GM18951 (cell line): Measurements from ENCODE around the gene IFT80.

Experiments used
- POLR2A ChIP-seq: IDR thresholded peaks from 4 replicates; pipeline ENCODE4 v1.6.1; 2011; ENCODE audit warnings: mild to moderate bottlenecking; ENCODE audit not compliant: insufficient read length, insufficient read depth; ENCODE audit errors: extremely low read depth
- in situ Hi-C: fragments of 300-500 bp; cut with MboI; formaldehyde crosslinking; loops from one replicate; pipeline ENCODE4 v1.12.0; 2022; ENCODE audit warnings: low sequenced_read_pairs, mixed read lengths, inconsistent platforms; ENCODE audit not compliant: unreplicated experiment

Gene IFT80

DNA sequence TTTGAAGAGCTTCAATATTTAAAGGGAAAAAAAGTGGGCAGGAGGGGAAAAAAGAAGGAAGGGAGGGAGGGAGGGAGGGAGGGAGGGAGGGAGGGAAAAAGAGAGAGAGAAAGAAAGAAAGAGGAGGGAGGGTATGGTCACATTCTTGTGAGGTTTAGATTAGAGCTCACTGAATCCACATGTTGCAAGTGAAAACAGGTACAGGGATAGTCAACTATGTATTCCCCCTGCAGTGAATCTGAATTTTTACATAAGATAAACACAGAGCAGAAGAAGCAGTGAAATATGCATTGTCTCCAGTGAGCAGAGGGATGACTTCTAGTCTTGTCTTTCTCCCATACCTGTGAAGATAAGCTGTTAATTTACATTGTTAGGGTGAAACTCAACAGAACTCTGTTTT is 84.0 kb downstream of the IFT80 start:
- no peak for TF ChIP-seq POLR2A
- in situ Hi-C loops = no loop called here

DNA sequence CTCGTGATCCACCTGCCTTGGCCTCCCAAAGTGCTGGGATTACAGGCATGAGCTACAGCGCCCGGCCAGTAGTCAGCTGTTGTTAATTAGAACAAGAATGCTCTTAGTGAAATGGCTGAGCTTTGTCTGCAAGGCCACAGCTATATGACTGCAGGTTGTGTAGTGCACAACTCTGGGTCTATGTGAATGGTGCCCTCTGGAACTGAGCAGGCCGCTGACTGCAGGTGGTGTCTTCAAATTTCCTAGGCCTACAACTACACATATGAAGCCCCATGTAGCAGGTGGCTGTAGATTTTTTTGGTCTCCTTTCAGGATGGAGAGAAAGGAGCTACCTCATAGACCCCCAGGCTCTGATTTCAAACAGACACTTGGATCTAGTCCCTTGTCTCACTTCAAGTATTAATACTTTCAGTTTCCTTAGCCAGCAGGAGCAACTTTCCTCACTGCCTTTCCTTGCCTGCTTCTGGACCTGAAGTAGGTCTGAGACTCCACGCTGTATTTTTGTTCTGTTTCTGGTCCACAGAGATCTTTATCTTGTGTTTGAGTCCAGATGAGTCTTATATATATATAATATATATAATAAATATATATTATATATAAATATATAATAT is 86.9 kb downstream of the IFT80 start:
- TF ChIP-seq POLR2A = no peak
- in situ Hi-C loops = no loop called here

- in situ Hi-C loops = no loop called here
- TF ChIP-seq POLR2A = no peak
Observed at GRCh38 chr3:160302806-160303205, 96.2 kb downstream of the IFT80 start.

DNA sequence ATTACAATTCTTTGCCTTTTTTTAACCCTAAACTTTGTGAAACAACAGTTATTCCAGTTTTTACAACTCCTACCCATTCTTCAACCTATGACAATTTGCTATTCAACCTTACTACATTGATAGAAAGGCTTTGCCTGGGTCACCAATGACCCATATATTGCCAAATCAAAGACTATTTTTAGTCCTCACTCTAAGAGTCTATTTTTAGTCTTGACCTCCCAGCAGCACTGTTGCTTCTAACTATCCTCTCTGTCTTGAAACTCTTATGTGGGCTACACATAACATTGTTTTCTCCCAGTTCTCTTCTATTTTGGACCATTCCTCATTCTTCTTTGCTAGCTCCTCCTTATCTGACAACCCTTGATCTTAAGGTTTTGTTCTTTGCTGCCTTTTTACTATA is 102.4 kb downstream of the IFT80 start:
- TF ChIP-seq POLR2A = no peak
- in situ Hi-C loops = no loop called here

DNA sequence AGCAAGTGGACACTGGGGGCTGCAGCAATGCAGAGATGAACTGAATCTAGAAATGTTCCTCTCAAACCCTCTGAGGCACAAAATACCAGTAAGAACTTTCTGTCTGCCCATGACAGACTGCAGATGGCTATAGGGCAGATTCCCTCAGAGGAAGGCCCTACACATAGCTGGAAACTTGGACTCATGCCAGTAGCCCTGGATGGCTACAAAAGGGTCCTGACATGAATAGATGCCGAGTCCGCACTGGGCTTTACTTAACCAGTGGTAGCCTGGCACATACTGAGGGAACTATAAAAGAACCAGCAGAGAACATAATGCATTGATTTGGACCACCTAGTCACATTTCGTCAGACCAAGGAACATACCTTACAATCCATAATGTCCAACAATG is 107.1 kb downstream of the IFT80 start:
- in situ Hi-C loops = no loop called here
- no peak for TF ChIP-seq POLR2A

DNA sequence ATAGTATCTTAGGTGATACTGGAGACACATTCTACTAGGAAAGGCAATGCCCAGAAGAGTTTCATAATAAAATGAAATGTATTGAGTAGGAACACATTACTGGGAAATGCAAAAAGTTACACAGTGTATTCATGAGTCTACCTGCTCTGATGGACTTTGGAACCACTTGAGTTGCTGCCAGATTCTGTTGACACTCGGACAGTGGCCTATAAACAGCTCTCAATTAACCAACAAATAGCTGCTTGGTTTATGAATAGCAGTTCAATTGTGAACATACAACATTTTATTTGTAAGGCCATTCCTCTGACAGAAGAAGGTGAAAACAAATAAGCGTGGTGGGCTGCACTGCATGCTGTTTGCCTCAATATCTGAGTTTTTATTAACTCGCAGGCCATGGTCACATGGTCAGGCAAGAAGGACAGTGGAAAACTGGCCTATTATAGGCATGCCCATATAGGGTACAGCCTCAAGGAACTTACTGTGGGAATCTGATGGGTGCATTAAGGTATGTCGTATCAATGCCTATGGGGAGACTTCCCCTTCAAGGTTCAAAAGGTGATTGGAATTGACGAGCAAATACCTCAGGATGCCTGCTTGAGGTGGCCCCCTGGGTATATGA is 107.6 kb downstream of the IFT80 start:
- TF ChIP-seq POLR2A = no peak
- in situ Hi-C loops = no loop called here

- in situ Hi-C loops = no loop called here
- TF ChIP-seq POLR2A = no peak
Observed at GRCh38 chr3:160287666-160288065, 111.4 kb downstream of the IFT80 start.

DNA sequence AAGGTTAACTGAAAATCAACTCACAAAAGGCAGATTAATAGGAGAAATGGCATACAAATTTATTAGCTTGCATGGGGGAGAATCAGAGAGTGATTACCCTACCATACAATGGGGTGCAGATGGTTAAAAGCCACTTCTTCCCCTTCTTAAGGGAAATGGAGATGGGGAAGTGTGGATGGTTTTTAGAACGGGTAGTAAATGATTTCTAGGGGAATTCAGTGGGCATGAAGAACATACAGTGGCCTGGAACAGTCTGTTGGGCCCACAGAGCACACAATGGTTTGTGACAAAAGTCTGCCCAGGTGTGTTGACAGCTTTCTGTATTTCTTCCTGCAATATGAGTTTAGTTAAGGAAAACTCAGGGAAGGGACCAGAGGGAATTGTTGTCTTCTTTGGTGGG is 112.8 kb downstream of the IFT80 start:
- in situ Hi-C loops = no loop called here
- TF ChIP-seq POLR2A = no peak

DNA sequence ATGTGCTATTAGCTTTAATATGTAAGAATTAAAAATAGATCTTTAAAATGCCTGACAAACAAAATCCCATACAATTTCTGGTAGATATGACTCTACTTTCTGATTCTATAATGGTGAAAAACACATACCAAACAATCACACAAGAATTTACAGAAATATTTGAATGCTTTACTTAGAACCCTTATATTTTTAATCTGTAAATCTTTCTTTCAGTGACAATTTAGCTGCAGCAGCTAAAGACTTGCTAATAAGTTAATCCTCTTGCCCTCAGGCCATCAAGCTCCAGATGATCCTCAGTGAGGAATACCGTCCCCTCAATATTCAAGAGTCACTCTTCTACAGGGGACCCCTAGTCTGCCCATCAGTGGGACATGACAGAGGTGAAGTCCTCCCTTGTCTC is 118.2 kb downstream of the IFT80 start:
- in situ Hi-C loops = no loop called here
- no peak for TF ChIP-seq POLR2A

- TF ChIP-seq POLR2A = no peak
- in situ Hi-C loops = no loop called here
Observed at GRCh38 chr3:160279657-160280056, 119.4 kb downstream of the IFT80 start.

GRCh38 chr3:160278210-160278609 is 120.8 kb downstream of the IFT80 start:
- in situ Hi-C loops = no loop called here
- no peak for TF ChIP-seq POLR2A

GRCh38 chr3:160265088-160265487 is 133.9 kb downstream of the IFT80 start:
- in situ Hi-C loops = no loop called here
- TF ChIP-seq POLR2A = no peak

DNA sequence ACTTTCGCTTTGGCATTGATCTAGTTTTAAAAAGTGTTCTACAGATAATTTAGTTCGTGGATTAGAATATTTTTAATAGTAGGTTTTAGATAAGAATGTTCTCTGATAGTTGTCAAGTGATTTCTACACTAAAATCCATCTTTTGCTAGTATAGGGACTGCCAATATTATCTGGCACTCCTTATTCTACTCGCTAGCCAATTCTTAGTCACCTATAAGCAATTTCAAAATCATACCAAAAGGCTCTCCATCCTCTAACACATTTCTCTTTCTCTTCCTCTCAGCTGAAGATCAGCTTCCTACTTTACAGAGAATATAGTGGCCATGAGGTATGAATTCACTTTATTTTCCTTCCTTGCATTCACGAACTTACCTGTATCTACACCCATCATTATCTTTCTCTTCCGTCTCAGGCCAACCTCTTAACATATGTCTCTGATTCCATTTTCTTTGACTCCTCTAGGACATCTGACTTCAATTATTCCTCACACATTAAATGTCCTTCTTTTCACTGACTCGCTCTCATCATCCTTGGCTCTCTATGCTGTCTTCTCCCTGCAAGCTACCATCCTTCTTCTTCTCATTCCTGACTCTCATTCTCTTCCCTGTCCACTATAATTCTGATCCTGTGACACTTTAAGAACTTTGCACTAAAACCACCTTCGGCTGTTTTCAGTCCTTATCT is 138.3 kb downstream of the IFT80 start:
- no peak for TF ChIP-seq POLR2A
- in situ Hi-C loops = no loop called here

DNA sequence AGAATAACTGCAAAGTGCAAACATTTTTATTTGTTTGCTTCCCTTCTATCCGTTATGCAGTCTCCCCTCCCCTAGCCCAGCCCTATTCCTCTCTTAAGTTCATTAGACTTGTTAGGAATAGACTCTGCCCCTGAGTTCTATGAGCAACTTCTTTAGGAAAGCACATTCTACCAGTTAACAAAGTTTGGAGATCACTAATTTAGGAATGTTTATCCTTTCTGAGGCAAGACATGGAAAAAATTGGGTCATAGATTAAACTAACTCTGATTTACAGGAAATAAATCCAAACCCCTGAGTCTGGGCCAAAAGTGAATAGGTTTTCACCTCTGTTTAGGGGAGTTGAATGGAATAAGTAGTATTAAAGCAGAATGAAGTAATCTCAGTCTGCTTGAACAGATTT is 139.4 kb downstream of the IFT80 start:
- TF ChIP-seq POLR2A = no peak
- in situ Hi-C loops = no loop called here

GRCh38 chr3:160257606-160258005 is 141.4 kb downstream of the IFT80 start:
- TF ChIP-seq POLR2A = no peak
- in situ Hi-C loops = no loop called here

DNA sequence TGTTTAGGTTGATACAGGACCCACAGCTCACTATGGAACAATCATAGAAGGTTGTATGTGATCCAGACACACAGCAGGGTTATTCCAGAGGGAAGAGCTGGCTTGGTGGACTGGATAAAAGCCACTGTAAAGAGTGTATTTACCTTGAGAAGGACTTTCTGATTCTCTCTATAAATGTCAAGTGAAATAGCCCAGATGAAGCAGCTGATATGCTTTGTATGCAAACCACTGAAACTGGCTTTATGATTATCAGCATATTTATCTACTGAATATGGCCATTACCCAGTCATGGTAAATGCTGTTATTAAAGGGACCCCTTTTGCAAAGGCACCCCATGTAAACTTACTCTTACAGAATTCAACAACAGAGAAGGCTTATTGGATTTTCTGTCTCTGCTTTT is 145.7 kb downstream of the IFT80 start:
- in situ Hi-C loops = no loop called here

More for the DNA sequence above, 145.7 kb downstream of the IFT80 start:
- no peak for TF ChIP-seq POLR2A
